Fibroblast of skin of right biceps (primary cell): ENCODE data around the gene GALNT14.
A peak's percentile ranks its signal among the peaks of the same experiment; 100 is the strongest.
"Not testable (repeated sequence)": the region's sequence is repeated elsewhere in the genome, so short reads cannot be mapped to it uniquely, and the experiment has no call there.

Experiments
- DNase-seq: peaks from one replicate; pipeline ENCODE4 v3.0.0-alpha.2; 2013

The GALNT14 gene

DNA sequence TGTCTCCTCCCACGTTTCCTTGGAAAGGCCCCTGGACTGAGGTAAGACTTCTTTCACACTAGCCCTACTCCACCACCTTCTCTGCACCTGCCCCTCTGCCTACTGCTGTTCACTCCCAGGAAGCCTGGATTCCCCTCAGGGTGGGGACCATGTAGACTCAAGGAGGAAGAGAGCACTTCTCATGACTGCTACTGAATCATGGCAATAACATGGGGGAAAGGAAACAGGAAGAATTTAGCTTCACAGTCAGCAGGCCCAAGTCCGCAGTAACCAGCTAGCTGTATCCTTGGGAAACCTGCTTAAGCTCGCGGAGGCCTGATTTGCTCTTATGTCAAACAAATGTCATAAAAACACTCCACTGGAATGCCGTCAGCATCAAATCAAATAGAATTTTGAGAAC, 204.7 kb downstream of the GALNT14 start:
- DNase-seq = no peak

DNA sequence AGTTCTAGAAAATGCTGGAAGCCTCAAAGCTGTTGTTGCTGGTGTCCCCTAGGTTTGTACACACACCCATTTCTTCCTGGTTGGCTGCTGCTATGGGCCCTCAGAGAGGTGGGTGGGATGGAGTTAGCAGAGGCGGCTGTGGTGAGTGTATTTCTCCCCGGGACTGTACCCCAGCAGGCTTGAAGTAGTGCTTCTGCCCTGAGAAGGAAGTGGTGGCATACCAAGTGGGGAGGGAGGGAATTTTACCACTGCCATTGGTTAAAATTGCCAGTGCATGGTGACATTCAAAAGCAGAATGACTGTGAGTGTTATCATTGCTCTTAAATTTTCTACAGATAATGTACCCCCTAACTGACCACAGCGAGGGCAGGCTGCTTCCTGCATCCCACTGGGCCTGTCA, 205.4 kb downstream of the GALNT14 start:
- DNase-seq = no peak

DNA sequence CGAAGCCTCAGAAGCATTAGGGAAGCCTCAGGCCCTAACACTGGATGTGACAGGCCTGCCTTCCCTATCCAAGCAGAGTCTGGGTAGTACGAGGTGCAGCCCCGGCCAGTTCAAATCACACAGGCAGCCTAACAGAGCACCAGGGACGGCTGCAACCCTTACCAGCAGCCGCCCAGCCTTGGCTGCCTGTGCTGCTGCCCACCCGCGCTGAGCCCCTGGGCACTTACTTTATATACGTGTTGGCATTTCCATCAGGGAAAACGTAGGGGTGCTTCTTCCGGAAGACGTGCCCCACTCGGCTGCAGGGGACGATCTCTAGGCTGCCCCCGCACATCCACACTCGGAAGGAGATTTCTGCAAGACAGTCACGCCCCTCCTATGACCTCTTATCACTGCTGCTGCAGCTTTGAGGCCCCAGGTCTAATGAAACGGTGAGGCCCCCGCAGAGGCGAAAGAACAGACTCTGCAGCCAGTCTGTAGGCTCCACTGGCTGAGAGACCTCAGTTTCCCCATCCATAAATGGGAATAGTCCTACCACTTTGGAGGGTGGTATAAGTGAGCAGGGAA, 206.3 kb downstream of the GALNT14 start:
- DNase-seq = no peak

DNA sequence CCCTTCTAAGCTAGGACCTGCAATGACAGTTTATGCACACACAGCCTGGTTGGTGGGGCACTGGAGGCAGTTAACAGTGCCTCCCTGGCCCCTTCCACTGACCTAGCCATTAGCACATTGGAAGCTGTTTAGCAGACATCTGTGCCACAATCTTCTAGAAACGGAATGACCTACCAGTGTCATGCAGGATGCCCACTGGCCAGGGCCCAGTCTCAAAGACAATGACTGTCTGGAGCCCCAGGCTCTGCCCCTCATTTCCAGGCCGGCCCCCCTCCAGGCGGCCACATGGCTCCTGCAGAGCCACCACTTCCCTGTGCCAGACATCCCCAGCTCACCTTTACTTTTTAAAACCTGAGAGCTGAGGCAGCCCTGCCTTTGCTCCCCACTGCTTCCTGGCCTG, 207.5 kb downstream of the GALNT14 start:
- no peak for DNase-seq

DNA sequence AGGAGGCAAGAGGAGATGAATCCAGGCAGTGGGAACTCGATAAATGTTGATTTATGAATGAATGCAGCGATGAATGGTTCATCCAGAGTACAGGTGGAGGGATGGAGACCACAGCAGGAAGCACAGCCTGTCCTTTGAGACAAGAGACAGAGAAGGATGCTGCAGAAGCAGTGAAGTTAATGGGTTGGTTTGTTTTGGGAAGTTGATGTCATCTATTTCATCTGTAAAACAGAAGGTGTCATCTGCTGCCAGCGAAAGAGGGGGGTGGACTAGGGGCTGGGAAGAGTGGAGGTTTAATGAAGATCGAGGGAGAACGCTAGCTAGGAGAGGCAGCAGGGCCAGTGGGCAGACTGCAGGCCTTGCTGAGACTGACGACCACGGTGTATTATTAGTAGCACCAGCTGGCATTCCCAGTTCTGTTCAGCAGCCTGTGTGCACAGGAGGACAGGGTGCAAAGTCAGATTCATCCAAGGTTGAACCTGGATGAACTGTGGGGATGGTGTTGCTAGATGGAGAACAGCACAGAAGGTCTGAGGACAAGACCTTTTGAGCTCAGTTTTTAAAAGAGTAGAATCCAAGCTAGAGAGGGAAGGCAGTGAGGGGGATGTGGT, 210.7 kb downstream of the GALNT14 start:
- DNase-seq = no peak

DNA sequence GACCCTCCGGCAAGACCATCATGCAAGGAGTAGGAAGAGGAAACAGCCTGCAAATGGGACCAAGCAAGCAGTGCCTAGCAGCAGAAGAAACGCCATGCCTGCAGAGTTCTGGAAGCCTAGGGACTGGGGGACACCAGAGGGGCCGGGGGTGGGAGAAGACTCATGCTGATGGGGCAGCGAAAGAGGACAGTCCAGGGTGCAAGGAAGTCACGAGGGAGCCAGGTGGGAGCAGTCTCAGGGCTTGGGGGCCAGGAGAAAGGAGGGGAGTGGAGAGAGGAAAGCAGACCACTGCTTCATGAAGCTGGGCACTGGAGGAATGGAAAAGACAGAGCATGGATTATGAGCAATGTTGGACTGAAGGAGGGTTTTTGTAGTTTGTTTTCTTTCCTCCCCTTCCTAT, 211.6 kb downstream of the GALNT14 start:
- no peak for DNase-seq

DNA sequence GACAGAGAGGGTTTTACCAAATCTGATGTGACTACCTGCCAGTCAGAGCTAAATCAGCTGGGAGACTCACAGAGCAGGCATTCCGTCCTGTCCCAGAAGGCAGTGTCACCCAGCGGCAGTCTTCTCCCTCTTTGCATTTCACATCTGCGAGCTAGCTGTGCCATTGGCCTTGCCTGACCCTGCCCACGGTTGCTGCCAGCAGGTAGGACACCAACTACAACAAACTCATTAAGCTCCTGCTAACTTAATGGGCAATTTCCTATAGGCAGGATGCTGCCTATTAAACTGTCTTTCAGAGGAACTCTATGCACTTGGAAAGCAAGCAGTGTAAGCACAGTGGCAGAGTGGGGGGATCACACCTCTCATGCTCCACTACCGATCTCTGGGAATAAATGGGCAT, 214.6 kb downstream of the GALNT14 start:
- DNase-seq = no peak

DNA sequence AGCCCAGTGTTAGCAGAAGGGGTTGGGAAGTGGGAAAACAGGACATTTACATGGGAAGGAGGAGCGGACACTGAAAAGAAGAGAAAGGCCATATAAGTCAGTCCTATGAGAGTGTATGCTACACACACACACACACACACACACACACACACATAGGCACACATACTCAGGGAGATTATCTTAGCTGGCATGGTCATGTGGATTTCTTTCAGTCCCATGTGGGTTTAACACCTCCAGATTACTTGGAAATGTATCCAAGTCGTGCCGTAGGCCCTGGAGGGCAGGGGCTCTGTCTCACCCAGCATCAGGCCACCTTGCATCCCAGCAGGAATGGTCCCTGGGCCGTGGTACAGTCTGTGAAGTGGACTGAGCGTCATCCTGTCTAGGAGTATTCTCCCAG, 217.7 kb downstream of the GALNT14 start:
- no peak for DNase-seq

DNA sequence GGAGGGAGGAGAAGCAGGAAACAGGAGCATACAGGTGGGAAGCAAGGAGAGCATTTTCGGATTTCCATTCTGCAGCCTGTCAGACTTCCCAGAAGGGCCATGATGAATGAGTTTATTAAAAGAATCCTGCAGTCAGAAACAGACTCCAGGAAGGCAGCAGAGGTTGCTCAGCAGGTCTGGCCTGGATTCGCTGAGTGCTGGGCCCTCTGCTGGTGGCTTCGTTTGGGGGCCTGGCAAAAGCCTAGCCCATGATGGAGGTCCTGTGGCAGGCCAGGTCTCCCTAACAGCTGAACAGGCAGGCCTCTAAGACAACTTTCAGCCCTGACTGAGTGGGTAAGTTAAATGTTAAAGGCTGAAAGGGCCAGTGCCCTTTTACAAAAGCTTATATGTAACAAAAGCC, 222.8 kb downstream of the GALNT14 start:
- peak; percentile 17 for DNase-seq

DNA sequence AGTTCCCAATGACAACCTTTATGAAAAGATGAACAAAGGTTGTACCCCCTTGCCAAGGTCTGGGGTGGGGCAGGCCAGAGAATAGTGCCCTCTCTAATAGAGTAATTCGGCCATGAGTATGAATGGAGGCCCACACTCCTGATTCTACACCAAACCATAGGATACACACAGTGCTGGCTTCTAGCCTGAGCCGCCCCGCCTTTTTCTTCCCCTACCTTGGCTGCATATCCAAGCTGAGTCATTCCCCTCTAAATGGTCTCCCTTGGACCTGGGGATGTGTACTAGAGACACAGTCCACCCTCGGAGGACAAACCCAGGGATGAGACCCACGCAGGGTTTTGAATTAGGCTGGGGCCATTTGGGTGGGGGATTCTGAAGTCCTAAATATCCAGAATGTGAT, 223.8 kb downstream of the GALNT14 start:
- DNase-seq = no peak

DNA sequence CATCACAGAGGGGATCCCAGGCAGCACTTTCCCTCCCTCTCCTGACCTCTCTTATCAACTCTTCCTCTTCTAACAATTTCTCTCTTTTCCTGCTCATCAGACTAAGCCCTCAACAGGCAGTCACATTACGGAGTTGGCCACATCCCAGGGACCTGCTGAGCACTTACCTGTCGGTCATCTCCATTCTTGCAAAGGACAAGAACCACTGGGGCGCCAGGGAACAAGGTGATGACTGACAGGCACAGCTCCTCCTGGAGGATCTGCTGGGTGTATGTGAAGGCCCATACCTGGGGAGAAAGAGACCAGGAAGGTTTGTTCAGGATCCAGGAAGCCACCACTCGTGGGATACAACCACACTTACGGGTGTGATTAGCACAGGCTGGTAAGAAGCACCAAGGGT, 226.2 kb downstream of the GALNT14 start:
- DNase-seq = no peak

DNA sequence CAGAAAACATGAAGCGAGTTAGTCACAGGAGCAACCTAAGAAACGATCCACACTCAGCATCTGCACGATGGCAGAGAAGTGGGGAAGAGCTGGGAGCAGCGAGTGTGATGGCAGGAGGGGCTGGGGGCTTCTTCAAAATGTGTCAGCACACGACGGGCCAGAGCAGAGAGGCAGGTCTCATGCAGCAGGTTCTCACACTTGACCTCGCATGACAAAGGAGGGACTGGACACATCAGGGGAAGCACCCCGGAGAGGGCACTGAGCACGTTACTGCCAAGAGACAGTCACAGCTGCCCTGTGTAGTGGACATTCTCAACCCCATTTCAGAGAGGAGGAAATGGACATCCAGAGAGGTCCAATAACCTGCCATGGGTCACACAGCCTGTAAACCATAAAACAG, 226.9 kb downstream of the GALNT14 start:
- DNase-seq = no peak

DNA sequence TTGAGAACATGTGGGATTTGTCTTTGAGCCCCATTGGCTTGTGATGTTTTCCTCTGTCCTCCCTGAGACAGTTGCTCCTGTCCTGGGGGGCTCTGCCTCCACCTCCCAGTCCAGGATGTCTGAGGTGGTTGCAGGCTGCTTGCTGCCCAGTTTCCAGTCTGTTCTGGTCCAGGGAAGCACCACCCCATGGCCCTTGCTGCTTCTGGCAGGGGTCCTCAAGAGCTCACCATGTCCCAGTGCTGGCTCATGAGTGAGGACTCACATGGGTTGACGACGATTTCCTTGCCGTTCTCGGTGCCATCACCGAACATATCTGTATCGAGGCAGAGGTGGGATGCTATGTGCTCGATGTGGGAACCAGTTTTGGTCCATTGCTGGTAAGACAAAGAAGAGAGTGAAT, 227.6 kb downstream of the GALNT14 start:
- DNase-seq = no peak

DNA sequence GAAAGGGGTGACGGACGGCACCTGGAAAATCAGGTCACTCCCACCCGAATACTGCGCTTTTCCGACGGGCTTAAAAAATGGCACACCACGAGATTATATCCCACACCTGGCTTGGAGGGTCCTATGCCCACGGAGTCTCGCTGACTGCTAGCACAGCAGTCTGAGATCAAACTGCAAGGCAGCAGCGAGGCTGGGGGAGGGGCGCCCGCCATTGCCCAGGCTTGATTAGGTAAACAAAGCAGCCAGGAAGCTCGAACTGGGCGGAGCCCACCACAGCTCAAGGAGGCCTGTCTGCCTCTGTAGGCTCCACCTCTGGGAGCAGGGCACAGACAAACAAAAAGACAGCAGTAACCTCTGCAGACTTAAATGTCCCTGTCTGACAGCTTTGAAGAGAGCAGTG, 233.8 kb downstream of the GALNT14 start:
- not testable (repeated sequence) for DNase-seq

DNA sequence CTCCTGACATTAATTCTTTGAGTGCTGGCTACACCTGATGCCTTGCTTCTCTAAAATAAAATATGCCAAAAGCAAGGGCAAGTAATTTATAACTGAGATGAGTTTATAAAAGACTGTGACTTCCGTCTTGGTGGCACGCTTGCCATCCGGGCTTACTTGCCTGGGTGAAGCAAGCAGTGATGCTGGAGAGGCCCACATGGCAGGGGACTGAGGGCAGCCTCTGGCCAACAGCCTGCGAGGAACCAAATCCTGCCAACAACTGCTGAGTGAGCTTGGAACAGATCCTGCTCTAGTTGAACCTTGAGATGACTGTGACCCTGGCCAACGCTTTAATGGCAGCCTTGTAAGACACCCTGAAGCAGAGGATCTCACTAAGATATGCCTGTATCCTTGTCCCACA, 234.9 kb downstream of the GALNT14 start:
- DNase-seq = no peak

DNA sequence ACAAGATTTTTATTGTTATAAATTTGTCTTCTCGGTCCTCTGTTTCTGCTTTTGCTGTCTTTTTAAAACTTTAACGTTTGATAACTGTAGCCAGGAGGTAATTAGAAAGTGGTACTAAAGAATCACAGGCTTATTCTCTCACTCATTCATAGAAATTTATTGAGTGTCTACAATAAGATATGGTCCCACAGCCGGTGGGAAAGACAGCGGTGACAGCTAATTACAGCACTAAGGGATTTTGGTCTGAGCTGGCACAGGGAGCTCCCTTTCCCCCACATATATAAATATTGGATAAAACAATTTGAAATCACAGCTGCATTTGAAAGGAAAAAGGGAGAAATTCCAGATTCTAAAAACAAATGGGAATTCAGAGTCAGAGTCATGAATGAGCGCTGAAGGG, 237.9 kb downstream of the GALNT14 start:
- DNase-seq = no peak

DNA sequence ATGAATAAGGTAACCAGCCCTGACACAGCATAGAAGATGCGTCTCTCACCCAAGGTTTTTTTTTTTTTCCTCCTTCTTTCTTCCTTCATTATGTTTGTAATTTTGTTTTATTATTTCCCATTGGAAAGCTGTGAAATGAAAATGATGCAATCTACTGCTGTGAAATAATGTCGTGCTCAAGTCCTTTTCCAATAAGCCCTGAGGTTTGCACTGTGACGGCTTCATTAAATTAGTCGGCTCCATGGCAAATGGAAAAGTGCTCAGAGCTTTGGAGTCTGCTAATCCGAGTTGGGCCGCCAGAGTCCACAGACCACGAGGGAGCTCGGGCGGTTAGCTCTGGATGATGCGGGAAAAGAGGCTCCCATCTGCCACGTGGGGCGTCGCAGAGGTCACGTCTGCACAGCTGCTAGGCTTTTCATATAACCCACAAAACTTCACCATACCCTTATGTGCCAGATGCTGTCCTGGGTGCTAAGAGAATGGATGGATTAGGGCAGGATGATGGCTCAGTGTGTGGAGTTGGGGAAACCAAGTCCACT, 238.7 kb downstream of the GALNT14 start:
- no peak for DNase-seq

DNA sequence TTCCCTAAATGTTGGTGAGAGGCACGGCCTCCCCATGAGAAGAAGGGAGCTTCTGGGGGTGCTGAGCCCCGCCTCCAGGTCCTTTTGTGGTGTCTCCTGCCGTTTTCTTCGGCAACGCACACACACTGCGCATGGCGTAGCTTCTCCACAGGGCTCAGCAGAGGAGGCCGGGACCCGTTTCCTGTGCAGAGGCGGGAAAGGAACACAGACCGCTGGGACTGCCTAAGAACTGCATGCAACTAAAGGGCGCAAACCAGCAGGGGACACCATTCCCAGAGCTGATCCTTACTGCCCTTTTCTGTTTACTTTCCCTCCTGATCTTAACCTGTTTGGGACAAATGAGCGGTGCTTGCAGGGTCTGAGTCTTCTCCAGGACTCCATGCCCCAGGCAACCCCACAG, 240.7 kb downstream of the GALNT14 start:
- DNase-seq = no peak

DNA sequence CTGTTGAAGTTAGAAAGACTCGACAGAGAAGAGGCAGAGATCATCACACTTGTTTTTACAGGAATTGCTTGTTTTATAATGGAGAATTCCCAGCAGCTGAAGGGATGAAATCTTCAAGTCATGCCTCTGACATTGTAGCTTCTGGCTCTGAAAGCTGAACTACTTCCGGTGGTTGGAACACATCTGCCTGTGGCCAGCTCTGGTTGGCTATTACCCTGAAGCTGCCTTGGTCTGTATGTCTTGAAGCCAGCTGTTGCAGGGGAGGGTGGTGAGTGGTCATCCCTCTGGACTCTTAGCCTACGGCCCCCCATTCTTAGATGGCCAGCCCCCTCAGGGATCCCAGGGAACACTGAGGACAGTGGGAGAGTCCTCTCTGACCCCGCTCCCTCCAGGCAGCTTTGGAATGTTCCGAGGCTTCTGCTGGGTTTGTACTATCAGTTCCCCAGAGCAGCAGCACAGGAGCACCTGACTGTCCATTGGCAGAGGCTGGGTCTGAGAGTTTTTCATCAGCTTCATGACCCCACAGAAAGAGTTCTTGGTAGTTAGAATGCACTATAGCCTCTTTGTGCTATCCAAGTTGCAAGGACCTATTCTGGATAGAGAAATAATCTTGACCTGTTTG, 243.6 kb downstream of the GALNT14 start:
- DNase-seq = no peak

DNA sequence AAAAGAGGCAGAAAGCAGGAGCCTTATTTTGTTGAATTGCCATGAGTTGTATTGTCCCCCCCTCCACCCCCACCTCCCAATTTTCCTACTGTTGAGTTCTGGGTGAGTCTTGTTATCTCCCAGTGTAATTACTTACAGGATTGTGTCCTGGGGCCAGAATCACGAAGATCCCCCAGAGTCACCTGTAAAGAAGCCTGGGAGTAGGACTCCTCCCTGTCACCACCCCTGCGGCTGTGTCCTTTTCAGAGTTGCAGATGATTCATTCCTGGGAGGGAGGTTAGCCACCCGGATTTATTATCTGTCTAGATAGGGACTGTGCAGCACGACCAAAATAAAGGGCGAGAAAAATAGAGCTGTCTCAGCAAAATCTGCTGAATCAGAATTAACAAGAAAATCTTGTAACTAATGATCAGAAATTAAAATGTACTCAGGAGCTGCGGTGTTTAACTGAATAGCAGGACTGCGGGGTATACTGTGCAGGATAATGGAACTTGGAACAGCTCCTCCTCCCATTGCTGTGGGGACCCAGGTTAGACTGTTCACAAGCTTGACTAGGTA, 249.3 kb downstream of the GALNT14 start:
- DNase-seq = no peak

DNA sequence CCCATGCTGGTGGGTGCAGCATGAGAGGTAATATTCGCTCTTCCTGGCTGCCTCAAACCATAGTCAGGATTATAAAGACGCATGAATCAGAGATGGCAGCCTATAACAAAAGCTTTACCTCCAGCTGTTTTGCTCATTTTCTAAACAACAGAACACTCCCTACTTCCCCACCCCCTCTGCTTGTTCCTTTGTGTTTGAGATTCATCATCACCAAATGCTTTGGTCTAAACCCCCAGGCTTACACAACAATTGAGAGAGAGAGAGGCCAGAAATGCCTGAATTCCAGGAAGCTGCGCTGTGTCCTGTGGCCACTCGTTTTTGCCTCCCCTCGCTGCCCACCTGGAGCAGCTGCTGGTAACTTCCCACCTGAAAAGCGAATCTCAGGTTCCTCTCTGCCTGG, 252.2 kb downstream of the GALNT14 start:
- no peak for DNase-seq

DNA sequence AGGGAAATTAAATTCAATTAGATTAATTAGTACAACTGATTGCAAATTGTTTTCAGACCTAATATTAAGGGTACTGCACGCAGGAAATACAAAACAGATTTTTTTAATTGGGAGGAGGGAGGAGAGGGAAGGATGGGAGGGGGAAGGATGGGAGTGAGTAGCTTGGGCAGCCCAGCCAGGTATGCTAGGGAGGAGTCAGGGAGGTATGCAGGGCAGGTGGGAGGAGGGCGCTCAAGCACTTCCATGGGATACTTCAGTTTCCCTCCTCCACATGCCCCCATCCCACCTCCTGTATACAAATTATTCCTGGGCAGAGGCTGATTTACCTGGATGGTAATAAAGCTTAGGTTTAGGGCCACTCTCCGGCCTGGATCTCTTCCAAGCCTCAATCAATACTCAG, 254.4 kb downstream of the GALNT14 start:
- no peak for DNase-seq

DNA sequence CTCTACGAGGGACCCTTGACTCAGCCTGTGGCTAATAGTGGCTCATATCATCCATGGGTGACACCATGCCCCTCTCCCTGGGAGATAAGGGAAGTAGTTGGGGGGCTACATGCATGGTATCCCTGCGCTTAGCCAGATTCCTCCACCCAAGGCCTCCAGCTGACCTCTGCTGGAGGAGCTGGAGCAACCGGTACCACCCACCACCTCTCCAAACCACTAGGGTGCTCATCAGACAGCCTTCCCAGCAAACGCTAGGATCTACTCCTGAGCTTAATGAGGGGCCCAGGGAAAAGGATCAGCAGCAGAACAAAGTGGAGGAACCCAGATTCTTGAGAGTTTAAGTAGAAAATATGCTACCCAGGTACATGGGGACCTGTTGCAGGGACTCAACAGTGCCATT, 255.1 kb downstream of the GALNT14 start:
- no peak for DNase-seq

DNA sequence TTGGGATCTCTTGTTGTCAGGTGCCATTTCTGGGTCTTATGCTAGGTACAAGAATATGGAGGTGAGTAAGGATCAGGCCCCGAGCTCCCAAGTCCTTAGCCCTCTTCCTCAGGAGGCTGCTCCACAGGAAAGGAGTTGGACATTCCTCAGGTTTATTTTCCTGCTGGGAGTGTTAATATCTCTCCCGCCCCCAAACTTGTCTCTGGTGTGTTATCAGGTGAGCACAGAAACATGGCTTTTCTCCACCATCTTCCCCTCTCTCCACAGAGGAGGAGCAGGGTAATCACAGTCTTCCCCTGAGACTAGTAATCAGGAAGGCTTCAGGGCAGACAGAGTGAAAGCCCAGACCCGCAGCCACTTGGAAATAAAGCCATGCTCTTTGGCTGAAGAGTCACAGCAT, 257.7 kb downstream of the GALNT14 start:
- DNase-seq = no peak
